HEK293 (cell line): ENCODE data around the gene BNIPL.
A peak's percentile ranks its signal among the peaks of the same experiment; 100 is the strongest.

Experiments used
- BCL11A ChIP-seq: fragments of 450-650 bp; formaldehyde crosslinking; IDR thresholded peaks from 2 replicates; pipeline ENCODE4 v1.5.1; 2016; ENCODE audit warnings: low read depth, missing biosample characterization, missing genetic modification characterization
- GLI4 ChIP-seq: fragments of 450-650 bp; formaldehyde crosslinking; IDR thresholded peaks from 2 replicates; pipeline ENCODE4 v1.5.1; 2016; ENCODE audit warnings: missing biosample characterization, missing genetic modification characterization
- GLIS1 ChIP-seq: fragments of 450-650 bp; formaldehyde crosslinking; IDR thresholded peaks from 2 replicates; pipeline ENCODE4 v1.5.1; 2016; ENCODE audit warnings: missing biosample characterization, missing genetic modification characterization
- INSM2 ChIP-seq: fragments of 450-650 bp; formaldehyde crosslinking; IDR thresholded peaks from 2 replicates; pipeline ENCODE4 v1.5.1; 2016; ENCODE audit warnings: missing biosample characterization, missing genetic modification characterization
- MYNN ChIP-seq: fragments of 450-650 bp; formaldehyde crosslinking; IDR thresholded peaks from 2 replicates; pipeline ENCODE4 v1.5.1; 2016; ENCODE audit warnings: missing biosample characterization, missing genetic modification characterization, borderline replicate concordance
- YY2 ChIP-seq: fragments of 450-650 bp; formaldehyde crosslinking; IDR thresholded peaks from 2 replicates; pipeline ENCODE4 v1.5.1; 2016; ENCODE audit warnings: missing biosample characterization, missing genetic modification characterization
- ZFP3 ChIP-seq: fragments of 450-650 bp; formaldehyde crosslinking; IDR thresholded peaks from 2 replicates; pipeline ENCODE4 v1.5.1; 2016; ENCODE audit warnings: low read depth, missing biosample characterization, missing genetic modification characterization
- ZIC2 ChIP-seq: fragments of 450-650 bp; formaldehyde crosslinking; IDR thresholded peaks from 2 replicates; pipeline ENCODE4 v1.5.1; 2016; ENCODE audit warnings: missing biosample characterization, missing genetic modification characterization
- ZNF10 ChIP-seq: fragments of 450-650 bp; formaldehyde crosslinking; IDR thresholded peaks from 2 replicates; pipeline ENCODE4 v1.5.1; 2017; ENCODE audit warnings: missing biosample characterization, missing genetic modification characterization
- ZNF112 ChIP-seq: fragments of 450-650 bp; formaldehyde crosslinking; IDR thresholded peaks from 2 replicates; pipeline ENCODE4 v1.5.0; 2017; ENCODE audit warnings: missing biosample characterization, missing genetic modification characterization
- ZNF114 ChIP-seq: fragments of 450-650 bp; formaldehyde crosslinking; IDR thresholded peaks from 2 replicates; pipeline ENCODE4 v1.5.0; 2017; ENCODE audit warnings: missing biosample characterization, missing genetic modification characterization
- ZNF132 ChIP-seq: fragments of 450-650 bp; formaldehyde crosslinking; IDR thresholded peaks from 2 replicates; pipeline ENCODE4 v1.5.1; 2017; ENCODE audit warnings: missing biosample characterization, missing genetic modification characterization, borderline replicate concordance
- ZNF133 ChIP-seq: fragments of 450-650 bp; formaldehyde crosslinking; IDR thresholded peaks from 2 replicates; pipeline ENCODE4 v1.5.1; 2016; ENCODE audit warnings: missing biosample characterization, missing genetic modification characterization
- ZNF138 ChIP-seq: fragments of 450-650 bp; formaldehyde crosslinking; IDR thresholded peaks from 2 replicates; pipeline ENCODE4 v1.5.1; 2016; ENCODE audit warnings: missing biosample characterization, missing genetic modification characterization, borderline replicate concordance
- ZNF16 ChIP-seq: fragments of 450-650 bp; formaldehyde crosslinking; IDR thresholded peaks from 2 replicates; pipeline ENCODE4 v1.5.1; 2016; ENCODE audit warnings: low read depth, missing biosample characterization, missing genetic modification characterization
- ZNF184 ChIP-seq: fragments of 450-650 bp; IDR thresholded peaks from 2 replicates; pipeline ENCODE4 v1.5.1; 2018; ENCODE audit warnings: missing biosample characterization, mild to moderate bottlenecking, missing genetic modification characterization
- ZNF341 ChIP-seq: fragments of 450-650 bp; formaldehyde crosslinking; IDR thresholded peaks from 2 replicates; pipeline ENCODE4; 2016; ENCODE audit warnings: low read depth, missing biosample characterization, missing genetic modification characterization
- ZNF354C ChIP-seq: fragments of 450-650 bp; formaldehyde crosslinking; IDR thresholded peaks from 2 replicates; pipeline ENCODE4 v1.5.1; 2016; ENCODE audit warnings: missing biosample characterization, missing genetic modification characterization, low read depth, borderline replicate concordance
- ZNF398 ChIP-seq: fragments of 450-650 bp; formaldehyde crosslinking; IDR thresholded peaks from 2 replicates; pipeline ENCODE4 v1.5.1; 2017; ENCODE audit warnings: missing biosample characterization, missing genetic modification characterization
- ZNF426 ChIP-seq: fragments of 450-650 bp; formaldehyde crosslinking; IDR thresholded peaks from 2 replicates; pipeline ENCODE4 v1.5.1; 2017; ENCODE audit warnings: missing biosample characterization, missing genetic modification characterization, mild to moderate bottlenecking, inconsistent platforms, moderate library complexity
- ZNF449 ChIP-seq: fragments of 450-650 bp; formaldehyde crosslinking; IDR thresholded peaks from 2 replicates; pipeline ENCODE4 v1.5.1; 2017; ENCODE audit warnings: missing biosample characterization, mild to moderate bottlenecking, missing genetic modification characterization, moderate library complexity
- ZNF48 ChIP-seq: fragments of 450-650 bp; formaldehyde crosslinking; IDR thresholded peaks from 2 replicates; pipeline ENCODE4 v1.5.1; 2016; ENCODE audit warnings: missing biosample characterization, missing genetic modification characterization
- ZNF510 ChIP-seq: fragments of 450-650 bp; formaldehyde crosslinking; IDR thresholded peaks from 2 replicates; pipeline ENCODE4 v1.5.1; 2018; ENCODE audit warnings: mild to moderate bottlenecking, missing genetic modification characterization, missing biosample characterization; ENCODE audit not compliant: insufficient replicate concordance
- ZNF529 ChIP-seq: fragments of 450-650 bp; formaldehyde crosslinking; IDR thresholded peaks from 2 replicates; pipeline ENCODE4 v1.5.1; 2017; ENCODE audit warnings: missing genetic modification characterization, missing biosample characterization; ENCODE audit not compliant: insufficient replicate concordance
- ZNF530 ChIP-seq: fragments of 450-650 bp; formaldehyde crosslinking; IDR thresholded peaks from 2 replicates; pipeline ENCODE4 v1.5.1; 2016; ENCODE audit warnings: low read depth, missing biosample characterization, missing genetic modification characterization
- ZNF544 ChIP-seq: fragments of 450-650 bp; formaldehyde crosslinking; IDR thresholded peaks from 2 replicates; pipeline ENCODE4 v1.5.0; 2017; ENCODE audit warnings: missing biosample characterization, missing genetic modification characterization
- ZNF555 ChIP-seq: fragments of 450-650 bp; formaldehyde crosslinking; conservative IDR thresholded peaks from 2 replicates; pipeline ENCODE4 v1.5.1; 2017; ENCODE audit warnings: missing biosample characterization, mild to moderate bottlenecking, missing genetic modification characterization, inconsistent platforms
- ZNF629 ChIP-seq: fragments of 450-650 bp; formaldehyde crosslinking; IDR thresholded peaks from 2 replicates; pipeline ENCODE4 v1.5.1; 2017; ENCODE audit warnings: missing biosample characterization, missing genetic modification characterization
- ZNF654 ChIP-seq: fragments of 450-650 bp; formaldehyde crosslinking; IDR thresholded peaks from 2 replicates; pipeline ENCODE4 v1.5.1; 2016; ENCODE audit warnings: low read depth, missing biosample characterization, missing genetic modification characterization
- ZNF677 ChIP-seq: fragments of 450-650 bp; IDR thresholded peaks from 2 replicates; pipeline ENCODE4 v1.5.0; 2018; ENCODE audit warnings: missing biosample characterization, mild to moderate bottlenecking, missing genetic modification characterization, moderate library complexity
- ZNF747 ChIP-seq: fragments of 450-650 bp; formaldehyde crosslinking; IDR thresholded peaks from 2 replicates; pipeline ENCODE4 v1.5.1; 2016; ENCODE audit warnings: missing biosample characterization, missing genetic modification characterization
- ZNF777 ChIP-seq: fragments of 450-650 bp; formaldehyde crosslinking; IDR thresholded peaks from 2 replicates; pipeline ENCODE4 v1.5.1; 2017; ENCODE audit warnings: missing biosample characterization, missing genetic modification characterization, borderline replicate concordance
- ZSCAN18 ChIP-seq: fragments of 450-650 bp; formaldehyde crosslinking; IDR thresholded peaks from 2 replicates; pipeline ENCODE4 v1.5.1; 2016; ENCODE audit warnings: missing biosample characterization, missing genetic modification characterization
- ZXDB ChIP-seq: fragments of 450-650 bp; formaldehyde crosslinking; IDR thresholded peaks from 2 replicates; pipeline ENCODE4 v1.5.1; 2016; ENCODE audit warnings: missing biosample characterization, missing genetic modification characterization

The BNIPL gene

GRCh38 chr1:151059109-151060006, 23.0 kb downstream of the BNIPL start, which contains the start of gene CDC42SE1 (continued):
- TF ChIP-seq ZNF341 (peak; percentile 48; the same call in 1 of the 2 replicates), ZNF184 (tag by site-specific recombination) (no peak), YY2 (tag by site-specific recombination) (no peak), BCL11A (tag by site-specific recombination) (0 out of 2 replicates have a peak, but pooled peaks have one; percentile 40), ZNF555 (no peak), ZNF654 (tag by site-specific recombination) (no peak), ZNF112 (tag by site-specific recombination) (no peak), GLI4 (peak; percentile 65), ZNF544 (tag by site-specific recombination) (no peak), GLIS1 (tag by site-specific recombination) (peak; percentile 93), ZNF16 (tag by site-specific recombination) (no peak), ZNF677 (tag by site-specific recombination) (no peak), ZNF629 (tag by site-specific recombination) (no peak; the same call in 1 of the 2 replicates), ZFP3 (tag by site-specific recombination) (no peak), ZNF529 (tag by site-specific recombination) (no peak), ZNF747 (no peak), ZNF510 (tag by site-specific recombination) (no peak), ZXDB (tag by site-specific recombination) (peak; percentile 77), ZNF133 (no peak), MYNN (tag by site-specific recombination) (no peak), ZNF777 (no peak), ZNF10 (no peak), ZNF132 (tag by site-specific recombination) (no peak), ZSCAN18 (tag by site-specific recombination) (peak; percentile 69; the same call in 1 of the 2 replicates), ZNF114 (tag by site-specific recombination) (no peak), ZNF48 (tag by site-specific recombination) (no peak), INSM2 (tag by site-specific recombination) (peak; percentile 51; the same call in 1 of the 2 replicates), ZNF398 (tag by site-specific recombination) (peak; percentile 82), ZNF530 (tag by site-specific recombination) (no peak), ZNF354C (tag by site-specific recombination) (no peak), ZNF449 (tag by site-specific recombination) (0 out of 2 replicates have a peak, but pooled peaks have one; percentile 41), ZNF138 (tag by site-specific recombination) (no peak), ZNF426 (no peak), ZIC2 (tag by site-specific recombination) (peak; percentile 89)
